Neural cell (in vitro differentiated cells): ENCODE results near the gene SEPTIN8. TPM values are rescaled to one million over a fixed set of nuclear protein-coding genes. Genes with fewer than 3 reads are reported as not detected.

Experiments used
- H2AFZ ChIP-seq: fragments of 200-600, 300-800 bp; sonication (generic), shearing (Covaris generic); 2 replicates; pipeline ENCODE4 v1.6.0; 2014; ENCODE audit warnings: low read depth, mild to moderate bottlenecking, antibody characterized with exemption, low read length, moderate library complexity
- H3F3A ChIP-seq: fragments of 200-600 bp; shearing (Covaris generic); 2 replicates; pipeline ENCODE4 v1.6.1; 2016; ENCODE audit warnings: mild to moderate bottlenecking, moderate library complexity, mixed read lengths, antibody characterized with exemption, low read length; ENCODE audit not compliant: insufficient read depth, poor library complexity, severe bottlenecking
- H3K27ac ChIP-seq: fragments of 200-600, 300-800 bp; sonication (generic), shearing (Covaris generic); 2 replicates; pipeline ENCODE4 v1.5.1; 2014; ENCODE audit warnings: mild to moderate bottlenecking, low read length, moderate library complexity
- H3K27me3 ChIP-seq: fragments of 300-800, 200-600 bp; sonication (generic), shearing (Covaris generic); 2 replicates; pipeline ENCODE4 v1.6.0; 2014; ENCODE audit warnings: mild to moderate bottlenecking, low read depth, low read length, moderate library complexity; ENCODE audit not compliant: insufficient read depth
- H3K36me3 ChIP-seq: fragments of 300-800, 200-600 bp; sonication (generic), shearing (Covaris generic); 2 replicates; pipeline ENCODE4 v1.5.1; 2014; ENCODE audit warnings: mild to moderate bottlenecking, antibody characterized with exemption, low read length, moderate library complexity; ENCODE audit not compliant: insufficient read depth
- H3K4me2 ChIP-seq: fragments of 300-800, 200-600 bp; sonication (generic), shearing (Covaris generic); 2 replicates; pipeline ENCODE4 v1.6.0; 2014; ENCODE audit warnings: mild to moderate bottlenecking, low read length
- H3K4me3 ChIP-seq: fragments of 300-800, 200-600 bp; sonication (generic), shearing (Covaris generic); 2 replicates; pipeline ENCODE4 v1.5.1; 2014; ENCODE audit warnings: mild to moderate bottlenecking, low read length, moderate library complexity
- H3K79me2 ChIP-seq: fragments of 200-600 bp; shearing (Covaris generic); replicated peaks from 2 replicates; pipeline ENCODE4 v1.6.0; 2014; ENCODE audit warnings: mild to moderate bottlenecking, low read length, moderate library complexity; ENCODE audit not compliant: insufficient read depth
- H3K9ac ChIP-seq: fragments of 300-800, 200-600 bp; sonication (generic), shearing (Covaris generic); 2 replicates; pipeline ENCODE4 v1.6.1; 2016; ENCODE audit warnings: mild to moderate bottlenecking, low read length, mixed read lengths
- H3K9me2 ChIP-seq: fragments of 200-600 bp; shearing (Covaris generic); 2 replicates; pipeline ENCODE4 v1.6.1; 2016; ENCODE audit warnings: mild to moderate bottlenecking, low read length, mixed read lengths; ENCODE audit not compliant: insufficient read depth
- H3K9me3 ChIP-seq: fragments of 200-600, 300-800 bp; sonication (generic), shearing (Covaris generic); 2 replicates; pipeline ENCODE4 v1.6.1; 2016; ENCODE audit warnings: mild to moderate bottlenecking, mixed run types, low read length, moderate library complexity, mixed read lengths
- H4K20me1 ChIP-seq: fragments of 200-600 bp; shearing (Covaris generic); 2 replicates; pipeline ENCODE4 v1.6.1; 2016; ENCODE audit warnings: mild to moderate bottlenecking, mixed run types; ENCODE audit not compliant: insufficient read depth
- EP300 ChIP-seq: fragments of 450-650 bp; conservative IDR thresholded peaks from 2 replicates; pipeline ENCODE4 v1.6.1; 2014; ENCODE audit warnings: antibody characterized with exemption, mild to moderate bottlenecking, moderate library complexity; ENCODE audit not compliant: poor library complexity, severe bottlenecking
- POLR2AphosphoS5 ChIP-seq: IDR thresholded peaks from 2 replicates; pipeline ENCODE4 v1.6.1; 2012
- RAD21 ChIP-seq: fragments of 450-650 bp; conservative IDR thresholded peaks from 2 replicates; pipeline ENCODE4 v1.6.1; 2014; ENCODE audit warnings: antibody characterized with exemption, mild to moderate bottlenecking, moderate library complexity
- REST ChIP-seq: IDR thresholded peaks from 2 replicates; pipeline ENCODE4 v1.6.1; 2012; ENCODE audit warnings: borderline replicate concordance
- TAF1 ChIP-seq: IDR thresholded peaks from 2 replicates; pipeline ENCODE4 v1.6.1; 2012; ENCODE audit warnings: low read depth
- polyA plus RNA-seq: library from polyadenylated mRNA; depleted of rRNA; stranded (reverse); fragments of >200 nt; gene quantifications from 2 replicates; pipeline ENCODE4 v1.2.3, GENCODE V29; 2014

Gene SEPTIN8
- polyA plus RNA-seq, 1 donor from 2014 or later, result 37.7 TPM

- Histone ChIP-seq H3K9ac (no peak overlapping the region), H3K4me2 (no peak overlapping the region), H2AFZ (no peak overlapping the region), H4K20me1 (no peaks in the 10 kb centered on the region), H3K27ac (no peak overlapping the region), H3K4me3 (no peak overlapping the region), H3K9me3 (no peaks in the 10 kb centered on the region), H3F3A (no peaks in the 10 kb centered on the region), H3K79me2 (no peaks in the 10 kb centered on the region), H3K9me2 (no peaks in the 10 kb centered on the region), H3K27me3 (no peaks in the 10 kb centered on the region), H3K36me3 (no peaks in the 10 kb centered on the region)
- TF ChIP-seq REST (no peak), EP300 (no peak), TAF1 (no peak), RAD21 (no peak)
Observed at GRCh38 chr5:132791026-132791425, 14.0 kb upstream of the SEPTIN8 start.

- H3K9me3 ChIP-seq, result no peaks in the 10 kb centered on the region
- TF ChIP-seq POLR2AphosphoS5 (no peak), RAD21 (no peak), REST (no peak), EP300 (no peak)
- no peak overlapping the region for H3K4me3 ChIP-seq
- H3F3A ChIP-seq, result no peaks in the 10 kb centered on the region
- no peak overlapping the region for H3K9ac ChIP-seq
- H4K20me1 ChIP-seq, result no peaks in the 10 kb centered on the region
- no peaks in the 10 kb centered on the region for H3K79me2 ChIP-seq
- no peaks in the 10 kb centered on the region for H3K27me3 ChIP-seq
- H3K9me2 ChIP-seq, result no peaks in the 10 kb centered on the region
- H3K4me2 ChIP-seq, result no peak overlapping the region
- H3K27ac ChIP-seq, result no peak overlapping the region
- no peaks in the 10 kb centered on the region for H3K36me3 ChIP-seq
- no peak overlapping the region for H2AFZ ChIP-seq
Observed at GRCh38 chr5:132790201-132790865, 13.3 kb upstream of the SEPTIN8 start.
